ENCODE measurements around the gene DYSF. TPM values are rescaled to one million over a fixed set of nuclear protein-coding genes. Genes with fewer than 3 reads are reported as not detected.

The DYSF gene
- total RNA-seq, 4 donors from 2014 or later = 2.6 to 20.7 (median 12.7) TPM

DNA sequence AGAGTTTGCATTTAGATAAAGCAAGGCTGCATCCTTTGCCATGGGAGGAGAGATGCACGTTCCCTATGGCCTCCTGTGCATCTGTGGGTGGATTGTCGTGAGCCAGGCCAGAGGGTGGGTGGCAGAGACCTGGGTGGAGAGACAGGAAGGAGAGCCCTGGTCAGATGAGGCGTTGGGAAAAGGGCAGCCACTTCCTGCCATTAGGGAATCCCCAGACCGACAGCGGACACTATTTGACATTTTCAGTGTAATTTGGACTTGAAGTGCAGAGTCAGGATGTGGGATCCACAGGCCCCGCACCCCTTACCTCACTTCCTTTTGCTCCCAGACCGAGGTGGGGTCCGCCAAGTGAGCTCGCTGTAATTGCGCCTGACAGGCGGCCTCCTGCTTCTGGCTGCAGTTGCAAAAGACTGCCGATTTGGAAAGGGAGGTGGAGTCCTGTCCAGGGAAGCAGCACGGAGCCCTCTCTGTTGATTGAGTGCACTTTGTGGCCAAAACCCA lies 150.0 kb downstream of the DYSF start:
- Histone ChIP-seq H3K36me3 (no peaks in the 10 kb centered on the region), H3K27ac (no peak overlapping the region), H3K27me3 (no peaks in the 10 kb centered on the region), H3K4me1 (no peaks in the 10 kb centered on the region), H3K9me3 (no peaks in the 10 kb centered on the region), H3K4me3 (no peak overlapping the region)
- TF ChIP-seq, protein P1, sequence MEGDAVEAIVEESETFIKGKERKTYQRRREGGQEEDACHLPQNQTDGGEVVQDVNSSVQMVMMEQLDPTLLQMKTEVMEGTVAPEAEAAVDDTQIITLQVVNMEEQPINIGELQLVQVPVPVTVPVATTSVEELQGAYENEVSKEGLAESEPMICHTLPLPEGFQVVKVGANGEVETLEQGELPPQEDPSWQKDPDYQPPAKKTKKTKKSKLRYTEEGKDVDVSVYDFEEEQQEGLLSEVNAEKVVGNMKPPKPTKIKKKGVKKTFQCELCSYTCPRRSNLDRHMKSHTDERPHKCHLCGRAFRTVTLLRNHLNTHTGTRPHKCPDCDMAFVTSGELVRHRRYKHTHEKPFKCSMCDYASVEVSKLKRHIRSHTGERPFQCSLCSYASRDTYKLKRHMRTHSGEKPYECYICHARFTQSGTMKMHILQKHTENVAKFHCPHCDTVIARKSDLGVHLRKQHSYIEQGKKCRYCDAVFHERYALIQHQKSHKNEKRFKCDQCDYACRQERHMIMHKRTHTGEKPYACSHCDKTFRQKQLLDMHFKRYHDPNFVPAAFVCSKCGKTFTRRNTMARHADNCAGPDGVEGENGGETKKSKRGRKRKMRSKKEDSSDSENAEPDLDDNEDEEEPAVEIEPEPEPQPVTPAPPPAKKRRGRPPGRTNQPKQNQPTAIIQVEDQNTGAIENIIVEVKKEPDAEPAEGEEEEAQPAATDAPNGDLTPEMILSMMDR (IDR thresholded peaks at IDR 0.05) = no peak
- no peak for TF ChIP-seq POLR2A (IDR thresholded peaks at IDR 0.05)
- no peak for DNase-seq
- intact Hi-C loops (cut with DNase I; ENCODE audit: low total_unique reads) = no loop called here

DNA sequence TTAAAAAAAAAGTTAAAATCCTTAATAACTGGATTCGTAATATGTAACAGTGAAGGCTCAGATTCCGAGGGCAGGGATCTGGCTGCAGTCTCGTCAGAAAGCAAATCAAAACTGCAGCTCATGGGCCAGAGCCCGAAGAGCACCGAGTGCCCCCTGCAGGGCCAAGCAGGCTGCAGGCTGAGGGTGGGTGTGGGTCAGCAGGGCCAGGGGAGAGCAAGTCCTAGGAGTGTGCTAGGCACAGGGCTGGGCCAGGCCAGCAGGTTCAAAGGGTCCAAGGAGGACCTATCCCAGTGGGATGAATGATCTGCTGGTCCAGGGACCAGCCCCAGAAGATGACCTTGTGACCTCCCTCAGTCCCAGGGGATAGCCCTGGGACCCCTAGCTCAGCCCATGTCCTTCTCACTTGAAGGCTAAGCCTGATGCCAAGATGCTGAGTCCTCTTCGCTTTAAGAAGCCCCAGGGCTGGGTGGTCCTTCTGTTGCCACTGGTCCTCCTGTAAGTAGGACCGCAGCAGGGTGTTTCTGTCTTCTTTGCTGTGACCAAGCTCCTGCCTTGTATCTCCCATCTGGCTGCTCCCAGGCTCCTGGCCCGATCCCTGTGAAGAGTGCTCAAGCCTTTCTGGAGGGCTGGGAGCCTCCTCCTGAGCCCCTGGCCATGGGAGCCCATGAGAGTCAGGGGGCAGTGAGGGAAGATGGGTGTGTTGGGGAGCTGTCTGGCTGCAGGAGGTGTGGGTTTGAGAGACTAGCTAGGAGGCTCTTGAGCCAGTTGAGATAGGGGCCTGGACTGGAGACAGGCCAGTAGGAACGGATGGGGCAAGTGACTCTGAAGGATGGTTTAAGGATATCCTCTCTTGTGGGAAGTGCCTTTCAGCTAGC lies 150.7 kb downstream of the DYSF start:
- H3K27ac ChIP-seq = no peak overlapping the region
- no peak overlapping the region for H3K4me3 ChIP-seq
- no peaks in the 10 kb centered on the region for H3K4me1 ChIP-seq
- H3K9me3 ChIP-seq = no peaks in the 10 kb centered on the region
- DNase-seq = peak in 1 of 2 donors; percentile 8
- intact Hi-C loops (cut with DNase I; ENCODE audit: low total_unique reads) = no loop called here
- no peaks in the 10 kb centered on the region for H3K36me3 ChIP-seq
- H3K27me3 ChIP-seq = no peaks in the 10 kb centered on the region
- TF ChIP-seq, protein P1 (IDR thresholded peaks at IDR 0.05) = no peak
- no peak for TF ChIP-seq POLR2A (IDR thresholded peaks at IDR 0.05)

DNA sequence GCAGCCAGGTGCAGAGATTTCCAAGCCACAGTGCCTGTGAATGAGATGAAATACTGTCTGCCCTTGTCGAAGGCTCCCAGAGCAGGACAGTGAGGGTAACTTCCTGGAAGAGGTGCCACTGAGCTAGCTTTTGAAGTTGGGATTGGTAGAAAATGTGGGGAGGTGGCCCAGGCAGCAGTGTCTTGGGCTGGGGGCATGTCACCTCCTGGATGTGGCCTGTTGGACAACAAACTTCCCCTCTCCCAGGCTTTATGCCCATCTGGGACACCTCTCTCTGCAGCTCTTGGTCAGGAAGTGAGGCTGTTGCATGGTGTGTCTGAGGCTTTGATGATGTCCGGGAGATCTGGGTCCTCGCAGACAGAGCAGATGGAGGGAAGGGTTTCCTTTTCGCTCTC lies 151.4 kb downstream of the DYSF start:
- intact Hi-C loops (cut with DNase I; ENCODE audit: low total_unique reads) = no loop called here
- no peaks in the 10 kb centered on the region for H3K4me1 ChIP-seq
- H3K27ac ChIP-seq = no peak overlapping the region
- no peak overlapping the region for H3K4me3 ChIP-seq
- H3K27me3 ChIP-seq = no peaks in the 10 kb centered on the region
- H3K36me3 ChIP-seq = no peaks in the 10 kb centered on the region
- peak in 1 of 2 donors; percentile 5 for DNase-seq
- TF ChIP-seq, protein P1 (IDR thresholded peaks at IDR 0.05) = no peak
- no peak for TF ChIP-seq POLR2A (IDR thresholded peaks at IDR 0.05)
- no peaks in the 10 kb centered on the region for H3K9me3 ChIP-seq

GRCh38 chr2:71605173-71605641 lies 151.8 kb downstream of the DYSF start:
- Histone ChIP-seq H3K27ac (no peak overlapping the region), H3K36me3 (no peaks in the 10 kb centered on the region), H3K4me3 (no peak overlapping the region), H3K9me3 (no peaks in the 10 kb centered on the region), H3K4me1 (no peaks in the 10 kb centered on the region), H3K27me3 (no peaks in the 10 kb centered on the region)
- DNase-seq = peak; percentile 5 to 6
- TF ChIP-seq, protein P1 (IDR thresholded peaks at IDR 0.05) = no peak
- TF ChIP-seq POLR2A (IDR thresholded peaks at IDR 0.05) = no peak
- intact Hi-C loops (cut with DNase I; ENCODE audit: low total_unique reads) = no loop called here

DNA sequence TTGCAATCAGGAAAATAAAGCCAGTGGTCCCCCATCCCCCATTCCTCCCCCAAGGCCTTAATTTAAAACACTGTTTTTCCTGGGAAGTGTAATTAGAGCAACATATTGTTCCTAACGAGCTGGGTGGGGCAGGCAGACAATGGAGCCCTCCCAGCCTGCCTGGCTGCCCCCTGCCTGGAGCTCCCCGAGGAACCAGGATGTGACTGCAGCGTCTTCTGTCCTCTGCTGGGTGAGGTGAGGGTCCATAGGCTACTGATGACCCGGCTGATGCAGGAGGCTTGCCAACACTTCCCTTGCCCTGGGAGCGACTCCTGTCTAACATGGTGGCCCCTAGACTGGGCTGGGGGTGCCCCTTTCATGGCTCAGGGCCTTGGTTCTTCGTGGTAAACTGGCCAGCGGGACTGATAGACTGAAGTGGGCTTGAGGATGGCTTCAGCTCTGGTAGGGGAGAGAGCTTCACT lies 152.4 kb downstream of the DYSF start:
- no peak for TF ChIP-seq POLR2A (IDR thresholded peaks at IDR 0.05)
- no peak overlapping the region for H3K4me3 ChIP-seq
- H3K36me3 ChIP-seq = no peaks in the 10 kb centered on the region
- H3K27ac ChIP-seq = no peak overlapping the region
- no peaks in the 10 kb centered on the region for H3K9me3 ChIP-seq
- intact Hi-C loops (cut with DNase I; ENCODE audit: low total_unique reads) = no loop called here
- DNase-seq = peak; percentile 6 to 11
- no peaks in the 10 kb centered on the region for H3K27me3 ChIP-seq
- no peaks in the 10 kb centered on the region for H3K4me1 ChIP-seq
